ENCODE data around the gene PPP1R9A. TPM values are rescaled to one million over a fixed set of nuclear protein-coding genes. Genes with fewer than 3 reads are reported as not detected.

The PPP1R9A gene
- polyA plus RNA-seq, 1 experiment = 0.02 TPM

DNA sequence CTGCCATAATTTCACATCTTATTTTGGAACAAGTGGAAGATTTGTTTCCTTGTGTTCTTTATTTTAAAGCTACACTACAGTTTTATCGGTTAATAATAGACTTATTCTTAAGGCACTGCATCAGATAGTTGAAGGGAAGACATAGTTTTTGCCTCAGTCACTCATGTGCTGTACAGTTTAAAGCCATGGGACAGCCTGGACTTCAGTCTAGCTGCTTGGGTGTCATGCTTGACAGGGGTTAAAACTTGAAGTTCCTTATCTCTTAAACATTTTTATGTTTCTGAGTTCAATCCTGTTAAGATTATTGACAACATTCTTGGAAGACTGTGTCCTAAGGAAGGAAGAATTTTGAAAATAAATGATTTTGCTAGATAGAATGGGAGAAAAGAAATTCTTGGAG lies 49.7 kb downstream of the PPP1R9A start:
- ChIA-PET CTCF (no interaction called here), POLR2A (no interaction called here)
- DNase-seq (ENCODE audit: low read depth, low spot score) = no peak
- Histone ChIP-seq H3K27me3 (ENCODE audit: control insufficient read depth, insufficient read depth, low read length) (no peaks in the 10 kb centered on the region), H3K4me3 (ENCODE audit: low read depth, low read length) (no peak overlapping the region), H3K27ac (ENCODE audit: low read depth, low read length) (no peak overlapping the region), H3K9me3 (ENCODE audit: control insufficient read depth, insufficient read depth, low read length) (no peaks in the 10 kb centered on the region)
- TF ChIP-seq, protein P1, sequence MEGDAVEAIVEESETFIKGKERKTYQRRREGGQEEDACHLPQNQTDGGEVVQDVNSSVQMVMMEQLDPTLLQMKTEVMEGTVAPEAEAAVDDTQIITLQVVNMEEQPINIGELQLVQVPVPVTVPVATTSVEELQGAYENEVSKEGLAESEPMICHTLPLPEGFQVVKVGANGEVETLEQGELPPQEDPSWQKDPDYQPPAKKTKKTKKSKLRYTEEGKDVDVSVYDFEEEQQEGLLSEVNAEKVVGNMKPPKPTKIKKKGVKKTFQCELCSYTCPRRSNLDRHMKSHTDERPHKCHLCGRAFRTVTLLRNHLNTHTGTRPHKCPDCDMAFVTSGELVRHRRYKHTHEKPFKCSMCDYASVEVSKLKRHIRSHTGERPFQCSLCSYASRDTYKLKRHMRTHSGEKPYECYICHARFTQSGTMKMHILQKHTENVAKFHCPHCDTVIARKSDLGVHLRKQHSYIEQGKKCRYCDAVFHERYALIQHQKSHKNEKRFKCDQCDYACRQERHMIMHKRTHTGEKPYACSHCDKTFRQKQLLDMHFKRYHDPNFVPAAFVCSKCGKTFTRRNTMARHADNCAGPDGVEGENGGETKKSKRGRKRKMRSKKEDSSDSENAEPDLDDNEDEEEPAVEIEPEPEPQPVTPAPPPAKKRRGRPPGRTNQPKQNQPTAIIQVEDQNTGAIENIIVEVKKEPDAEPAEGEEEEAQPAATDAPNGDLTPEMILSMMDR (IDR thresholded peaks at IDR 0.05; ENCODE audit: low read depth, low read length) = no peak

DNA sequence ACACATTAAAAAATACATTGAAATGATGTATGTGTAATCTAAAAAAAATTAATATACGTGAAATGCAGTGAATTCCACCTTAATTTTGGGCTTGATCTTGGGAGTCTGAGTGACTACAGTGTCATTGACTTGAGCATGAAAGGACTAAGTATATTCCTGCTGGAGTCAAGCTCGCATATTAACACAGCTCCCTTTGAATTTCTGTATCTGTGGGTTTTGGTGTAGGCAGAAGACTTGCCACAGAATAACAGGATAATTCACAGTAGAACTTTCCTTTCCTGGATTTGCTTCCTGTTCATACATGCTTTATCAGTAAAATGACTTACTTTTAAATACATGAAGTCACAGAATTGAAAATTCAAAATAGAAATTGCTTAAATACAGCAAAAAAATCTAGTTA lies 55.3 kb downstream of the PPP1R9A start:
- TF ChIP-seq, protein P1 (IDR thresholded peaks at IDR 0.05; ENCODE audit: low read depth, low read length) = no peak
- Histone ChIP-seq H3K4me3 (ENCODE audit: low read depth, low read length) (no peak overlapping the region), H3K9me3 (ENCODE audit: control insufficient read depth, insufficient read depth, low read length) (no peaks in the 10 kb centered on the region), H3K27me3 (ENCODE audit: control insufficient read depth, insufficient read depth, low read length) (no peaks in the 10 kb centered on the region), H3K27ac (ENCODE audit: low read depth, low read length) (no peak overlapping the region)
- ChIA-PET POLR2A (no interaction called here), CTCF (no interaction called here)
- DNase-seq (ENCODE audit: low read depth, low spot score) = no peak

DNA sequence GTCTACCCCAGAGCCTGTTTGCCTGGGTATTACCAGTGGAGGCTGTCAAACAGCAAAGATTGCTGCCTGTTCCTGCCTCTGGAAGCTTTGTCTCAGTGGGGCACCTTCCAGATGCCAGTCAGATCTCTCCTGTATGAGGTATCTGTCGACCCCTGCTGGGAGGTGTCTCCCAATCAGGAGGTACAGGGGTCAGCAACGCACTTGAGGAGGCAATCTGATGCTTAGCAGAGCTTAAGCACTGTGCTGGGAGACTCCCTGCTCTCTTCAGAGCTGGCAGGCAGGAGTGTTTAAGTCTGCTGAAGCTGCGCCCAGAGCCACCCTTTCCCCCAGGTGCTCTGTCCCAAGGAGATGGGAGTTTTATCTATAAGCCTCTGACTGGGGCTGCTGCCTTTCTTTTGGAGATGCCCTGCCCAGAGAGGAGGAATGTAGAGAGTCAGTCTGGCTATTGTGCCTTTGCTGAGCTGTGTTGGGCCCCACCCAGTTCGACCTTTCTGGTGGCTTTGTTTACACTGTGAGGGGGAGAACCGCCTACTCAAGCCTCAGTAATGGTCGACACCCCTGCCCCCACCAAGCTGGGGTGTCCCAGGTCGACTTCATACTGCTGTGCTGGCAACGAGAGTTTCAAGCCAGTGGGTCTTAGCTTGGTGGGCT lies 62.2 kb downstream of the PPP1R9A start:
- Histone ChIP-seq H3K27me3 (ENCODE audit: control insufficient read depth, insufficient read depth, low read length) (no peaks in the 10 kb centered on the region), H3K27ac (ENCODE audit: low read depth, low read length) (no peak overlapping the region), H3K4me3 (ENCODE audit: low read depth, low read length) (no peak overlapping the region), H3K9me3 (ENCODE audit: control insufficient read depth, insufficient read depth, low read length) (no peaks in the 10 kb centered on the region)
- TF ChIP-seq, protein P1 (IDR thresholded peaks at IDR 0.05; ENCODE audit: low read depth, low read length) = no peak
- CTCF ChIA-PET = no interaction called here
- POLR2A ChIA-PET = no interaction called here
- no peak for DNase-seq (ENCODE audit: low read depth, low spot score)

DNA sequence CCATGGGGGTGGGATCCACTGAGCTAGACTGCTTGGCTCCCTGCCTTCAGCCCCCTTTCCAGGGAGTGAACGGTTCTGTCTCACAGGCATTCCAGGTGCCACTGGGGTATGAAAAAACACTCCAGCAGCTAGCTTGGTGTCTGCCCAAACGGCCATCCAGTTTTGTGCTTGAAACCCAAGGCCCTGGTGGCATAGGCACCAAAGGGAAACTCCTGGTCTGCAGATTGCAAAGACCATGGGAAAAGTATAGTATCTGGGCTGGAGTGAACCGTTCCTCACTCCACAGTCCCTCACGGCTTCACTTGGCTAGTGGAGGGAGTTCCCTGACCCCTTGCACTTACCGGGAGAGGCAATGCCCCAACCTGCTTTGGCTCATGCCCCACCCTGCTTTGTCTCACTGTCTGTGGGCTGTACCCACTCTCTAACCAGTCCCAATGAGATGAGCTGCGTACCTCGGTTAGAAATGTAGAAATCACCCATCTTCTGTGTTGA lies 62.7 kb downstream of the PPP1R9A start:
- no peaks in the 10 kb centered on the region for H3K27me3 ChIP-seq (ENCODE audit: control insufficient read depth, insufficient read depth, low read length)
- TF ChIP-seq, protein P1 (IDR thresholded peaks at IDR 0.05; ENCODE audit: low read depth, low read length) = no peak
- H3K27ac ChIP-seq (ENCODE audit: low read depth, low read length) = no peak overlapping the region
- no peaks in the 10 kb centered on the region for H3K9me3 ChIP-seq (ENCODE audit: control insufficient read depth, insufficient read depth, low read length)
- no peak overlapping the region for H3K4me3 ChIP-seq (ENCODE audit: low read depth, low read length)
- DNase-seq (ENCODE audit: low read depth, low spot score) = no peak
- CTCF ChIA-PET = no interaction called here
- POLR2A ChIA-PET = interaction anchor here (0.6 kb wide), 1 partner anchor 941 kb away, joined by 3 read pairs; no protein-coding TSS in a partner anchor

DNA sequence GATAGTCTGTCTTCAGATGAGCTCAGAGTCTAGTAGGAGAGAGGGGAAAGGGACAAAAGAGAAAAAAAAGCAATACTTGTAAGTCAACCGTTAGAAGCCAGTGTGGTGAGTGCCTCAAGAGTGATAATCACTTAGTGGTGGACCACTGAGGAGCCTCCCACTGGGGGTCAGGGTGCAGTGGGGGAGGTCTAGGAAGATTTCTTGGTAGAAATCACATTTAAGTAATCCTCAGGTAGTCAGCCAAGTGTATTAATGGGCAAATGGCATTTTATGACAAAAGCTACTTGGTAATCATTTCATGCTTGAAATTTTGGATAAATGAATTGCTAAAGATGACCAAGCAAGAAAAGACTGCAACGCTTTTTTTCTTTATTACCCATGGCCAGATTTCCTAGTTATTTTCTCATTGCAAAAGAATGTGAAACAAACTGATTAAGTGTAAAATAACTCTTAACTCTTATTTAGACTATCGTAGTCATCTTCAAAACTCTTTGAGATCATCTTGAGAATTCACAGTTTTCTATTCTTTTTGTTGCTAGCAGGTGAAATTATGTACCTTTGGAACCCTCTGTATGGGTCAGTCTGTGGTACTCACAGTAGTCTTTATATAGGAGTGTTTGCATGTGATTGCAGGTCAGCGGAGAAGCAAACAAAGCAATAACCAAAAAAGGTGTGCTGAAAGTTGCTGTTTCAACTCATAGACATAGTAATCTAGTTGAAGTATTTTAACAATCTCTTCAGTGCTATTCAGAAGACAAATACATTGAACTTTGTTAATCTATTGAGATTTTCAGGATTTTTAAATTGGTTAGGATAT lies 63.9 kb downstream of the PPP1R9A start:
- TF ChIP-seq, protein P1 (IDR thresholded peaks at IDR 0.05; ENCODE audit: low read depth, low read length) = no peak
- H3K27ac ChIP-seq (ENCODE audit: low read depth, low read length) = no peak overlapping the region
- CTCF ChIA-PET = no interaction called here

More for the DNA sequence above, 63.9 kb downstream of the PPP1R9A start:
- no peak for DNase-seq (ENCODE audit: low read depth, low spot score)
- Histone ChIP-seq H3K4me3 (ENCODE audit: low read depth, low read length) (no peak overlapping the region), H3K27me3 (ENCODE audit: control insufficient read depth, insufficient read depth, low read length) (no peaks in the 10 kb centered on the region), H3K9me3 (ENCODE audit: control insufficient read depth, insufficient read depth, low read length) (no peaks in the 10 kb centered on the region)
- POLR2A ChIA-PET = no interaction called here

Data from AG04450 (cell line).